ENCODE data around the gene TNFRSF21.

GRCh38 chr6:47349931-47350330 lies 40.2 kb upstream of the TNFRSF21 start:
- no peak for TF ChIP-seq CTCF (IDR thresholded peaks at IDR 0.05)
- no peak for TF ChIP-seq POLR2A (IDR thresholded peaks at IDR 0.05)
- TF ChIP-seq POLR2AphosphoS5 (IDR thresholded peaks at IDR 0.05), result no peak
